Liver (tissue), 9 donors: ENCODE data around the gene VAV3. TPM values are rescaled to one million over a fixed set of nuclear protein-coding genes. Genes with fewer than 3 reads are reported as not detected.

ENCODE experiments used
- DNase-seq: peaks from one replicate; pipeline ENCODE4 v3.0.0-alpha.2; 2017; ENCODE audit warnings: low spot score
- H3K27ac ChIP-seq, 2 donors: one replicate each; pipeline ENCODE4 v1.7.0; 2013; ENCODE audit warnings: inconsistent platforms in 2 of 2, low read length in 2 of 2, control low read depth in 1 of 2, low read depth in 1 of 2, mild to moderate bottlenecking in 1 of 2
- H3K27me3 ChIP-seq, 4 donors: one replicate each; pipeline versions ENCODE4 v1.6.1 to v1.7.0; 2013; ENCODE audit warnings: low read length in 3 of 4, inconsistent platforms in 1 of 4, mild to moderate bottlenecking in 1 of 4, moderate library complexity in 1 of 4; ENCODE audit not compliant: control insufficient read depth in 4 of 4, insufficient read depth in 4 of 4
- H3K36me3 ChIP-seq, 4 donors: one replicate each; pipeline versions ENCODE4 v1.6.1 to v1.7.0; 2013; ENCODE audit warnings: low read length in 3 of 4, mild to moderate bottlenecking in 3 of 4, low read depth in 1 of 4, moderate library complexity in 1 of 4; ENCODE audit not compliant: control insufficient read depth in 4 of 4, insufficient read depth in 3 of 4
- H3K4me1 ChIP-seq, 4 donors: one replicate each; pipeline versions ENCODE4 v1.6.1 to v1.7.0; 2013; ENCODE audit warnings: low read length in 3 of 4, mild to moderate bottlenecking in 3 of 4, moderate library complexity in 1 of 4; ENCODE audit not compliant: control insufficient read depth in 4 of 4, insufficient read depth in 4 of 4
- H3K4me3 ChIP-seq, 3 donors: one replicate each; pipeline versions ENCODE4 v1.6.1 to v1.7.0; 2013; ENCODE audit warnings: low read length in 3 of 3, control low read depth in 1 of 3, low read depth in 1 of 3, mild to moderate bottlenecking in 1 of 3
- H3K9ac ChIP-seq, 2 donors: one replicate each; pipeline ENCODE4 v1.7.0; 2013; ENCODE audit warnings: low read length in 2 of 2, mild to moderate bottlenecking in 2 of 2, moderate library complexity in 2 of 2, control low read depth in 1 of 2, low read depth in 1 of 2
- H3K9me3 ChIP-seq, 4 donors: one replicate each; pipeline versions ENCODE4 v1.6.1 to v1.7.0; 2013; ENCODE audit warnings: low read length in 3 of 4; ENCODE audit not compliant: control insufficient read depth in 4 of 4
- ATF3 ChIP-seq: IDR thresholded peaks from 2 replicates; pipeline ENCODE4 v1.6.1; 2016; ENCODE audit warnings: antibody characterized with exemption
- CTCF ChIP-seq: fragments of 150-350 bp; IDR thresholded peaks from 2 replicates; pipeline ENCODE4 v1.5.1; 2017; ENCODE audit warnings: improper control_type of control experiment, low read depth, low read length; ENCODE audit not compliant: missing input control
- EGR1 ChIP-seq, 2 donors: IDR thresholded peaks; 2 replicates each; pipeline ENCODE4 v1.6.1; 2016 to 2018; ENCODE audit warnings: antibody characterized with exemption in 2 of 2, low read depth in 2 of 2
- FOXA1 ChIP-seq: IDR thresholded peaks from 2 replicates; pipeline ENCODE4 v1.6.1; 2016; ENCODE audit warnings: antibody characterized with exemption
- FOXA2 ChIP-seq: IDR thresholded peaks from 2 replicates; pipeline ENCODE4 v1.6.1; 2016; ENCODE audit warnings: antibody characterized with exemption
- GABPA ChIP-seq, 2 donors: IDR thresholded peaks in 1 of 2; conservative IDR thresholded peaks in 1 of 2; 2 replicates each; pipeline ENCODE4 v1.6.1; 2016; ENCODE audit warnings: antibody characterized with exemption in 2 of 2, mild to moderate bottlenecking in 1 of 2, moderate library complexity in 1 of 2
- HNF4A ChIP-seq, 2 donors: conservative IDR thresholded peaks; 2 replicates each; pipeline ENCODE4 v1.6.1; 2016; ENCODE audit warnings: antibody characterized with exemption in 2 of 2, mild to moderate bottlenecking in 2 of 2
- HNF4G ChIP-seq: IDR thresholded peaks from 2 replicates; pipeline ENCODE4 v1.6.1; 2016; ENCODE audit warnings: antibody characterized with exemption
- JUND ChIP-seq, 2 donors: IDR thresholded peaks; 2 replicates each; pipeline ENCODE4 v1.6.1; 2016; ENCODE audit warnings: antibody characterized with exemption in 2 of 2
- MAX ChIP-seq: IDR thresholded peaks from 2 replicates; pipeline ENCODE4 v1.6.1; 2016; ENCODE audit warnings: antibody characterized with exemption
- NR2F2 ChIP-seq: IDR thresholded peaks from 2 replicates; pipeline ENCODE4 v1.6.1; 2016; ENCODE audit warnings: antibody characterized with exemption
- RAD21 ChIP-seq, 2 donors: IDR thresholded peaks; 2 replicates each; pipeline ENCODE4 v1.6.1; 2016; ENCODE audit warnings: antibody characterized with exemption in 2 of 2, mild to moderate bottlenecking in 2 of 2
- REST ChIP-seq: IDR thresholded peaks from 2 replicates; pipeline ENCODE4 v1.6.1; 2016; ENCODE audit warnings: antibody characterized with exemption, mild to moderate bottlenecking
- RXRA ChIP-seq, 2 donors: IDR thresholded peaks; 2 replicates each; pipeline ENCODE4 v1.6.1; 2017 to 2018; ENCODE audit warnings: antibody characterized with exemption in 2 of 2, mild to moderate bottlenecking in 1 of 2
- SP1 ChIP-seq: IDR thresholded peaks from 2 replicates; pipeline ENCODE4 v1.6.1; 2018; ENCODE audit warnings: antibody characterized with exemption, mild to moderate bottlenecking
- TAF1 ChIP-seq: conservative IDR thresholded peaks from 2 replicates; pipeline ENCODE4 v1.6.1; 2016; ENCODE audit warnings: antibody characterized with exemption, mild to moderate bottlenecking
- YY1 ChIP-seq: IDR thresholded peaks from 2 replicates; pipeline ENCODE4 v1.6.1; 2016; ENCODE audit warnings: antibody characterized with exemption, mild to moderate bottlenecking
- ZBTB33 ChIP-seq: IDR thresholded peaks from 2 replicates; pipeline ENCODE4 v1.6.1; 2016; ENCODE audit warnings: antibody characterized with exemption
- WGBS: extraction: QIAGEN DNeasy Blood & Tissue Kit; methylation state at CpG from one replicate; pipeline ENCODE4 v1.1.7; 2013; 5-methylcytosine and 5-hydroxymethylcytosine counted together
- polyA plus RNA-seq, 2 donors: library from polyadenylated mRNA; stranded (reverse) in 1 of 2; unstranded in 1 of 2; fragments of 200-250 nt in 1 of 2; fragments of >200 nt in 1 of 2; fragmentation: Nextera tagmentation in 1 of 2; extraction: Ambion mirVana in 1 of 2; gene quantifications; one replicate each; pipeline versions ENCODE4 v1.2.1 to v1.2.3, GENCODE V29; 2013 to 2015
- total RNA-seq, 2 donors: library from RNA; depleted of rRNA; stranded (reverse); fragments of >200 nt; gene quantifications; one replicate each; pipeline ENCODE4 v1.2.3, GENCODE V29; 2014
- donor health status: healthy.
- donor health status: healthy.
- donor health status: healthy.
- donor health status: healthy.
- donor health status: healthy.

VAV3 gene
- total and polyA plus RNA-seq, 4 donors, result 0.46 to 4.8 (median 2.7) TPM

GRCh38 chr1:107740579-107740978 is 224.4 kb downstream of the VAV3 start:
- TF ChIP-seq RXRA (IDR thresholded peaks at IDR 0.05), result no peak
- TF ChIP-seq HNF4G, result no peak
- TF ChIP-seq GABPA (IDR thresholded peaks at IDR 0.05 in 1 of 2, conservative IDR thresholded peaks at IDR 0.05 in 1 of 2), result no peak
- TF ChIP-seq RAD21 (IDR thresholded peaks at IDR 0.05), result no peak
- no peak for TF ChIP-seq JUND (IDR thresholded peaks at IDR 0.05)
- TF ChIP-seq MAX, result no peak
- TF ChIP-seq SP1, result no peak
- TF ChIP-seq CTCF, result no peak
- no peak for TF ChIP-seq FOXA1
- TF ChIP-seq NR2F2, result no peak
- TF ChIP-seq REST, result no peak
- TF ChIP-seq TAF1, result no peak
- TF ChIP-seq HNF4A (conservative IDR thresholded peaks at IDR 0.05), result no peak
- no peak for TF ChIP-seq ZBTB33
- TF ChIP-seq FOXA2, result no peak
- TF ChIP-seq YY1, result no peak
- no peak for TF ChIP-seq EGR1 (IDR thresholded peaks at IDR 0.05; ENCODE audit: low read depth in 2 of 2)
- no peak for TF ChIP-seq ATF3
- H3K4me1 ChIP-seq, result no peaks in the 10 kb centered on the region
- H3K4me3 ChIP-seq, result no peak overlapping the region
- no peak overlapping the region for H3K9ac ChIP-seq
- H3K9me3 ChIP-seq, result no peaks in the 10 kb centered on the region
- no peak overlapping the region for H3K27ac ChIP-seq
- 80% methylated on average over 4 of the region's 4 CpGs for WGBS
- no peaks in the 10 kb centered on the region for H3K36me3 ChIP-seq
- no peak for DNase-seq
- no peaks in the 10 kb centered on the region for H3K27me3 ChIP-seq
